ENCODE measurements around the gene RAPGEF3. TPM values are rescaled to one million over a fixed set of nuclear protein-coding genes. Genes with fewer than 3 reads are reported as not detected.

RAPGEF3 gene
- total and polyA plus RNA-seq, 9 of the 15 experiments (the other 6 are each of a cell fraction or from before 2014, with no cell fraction given): 0.03 to 0.78 (median 0.37) TPM; not detected in 1

DNA sequence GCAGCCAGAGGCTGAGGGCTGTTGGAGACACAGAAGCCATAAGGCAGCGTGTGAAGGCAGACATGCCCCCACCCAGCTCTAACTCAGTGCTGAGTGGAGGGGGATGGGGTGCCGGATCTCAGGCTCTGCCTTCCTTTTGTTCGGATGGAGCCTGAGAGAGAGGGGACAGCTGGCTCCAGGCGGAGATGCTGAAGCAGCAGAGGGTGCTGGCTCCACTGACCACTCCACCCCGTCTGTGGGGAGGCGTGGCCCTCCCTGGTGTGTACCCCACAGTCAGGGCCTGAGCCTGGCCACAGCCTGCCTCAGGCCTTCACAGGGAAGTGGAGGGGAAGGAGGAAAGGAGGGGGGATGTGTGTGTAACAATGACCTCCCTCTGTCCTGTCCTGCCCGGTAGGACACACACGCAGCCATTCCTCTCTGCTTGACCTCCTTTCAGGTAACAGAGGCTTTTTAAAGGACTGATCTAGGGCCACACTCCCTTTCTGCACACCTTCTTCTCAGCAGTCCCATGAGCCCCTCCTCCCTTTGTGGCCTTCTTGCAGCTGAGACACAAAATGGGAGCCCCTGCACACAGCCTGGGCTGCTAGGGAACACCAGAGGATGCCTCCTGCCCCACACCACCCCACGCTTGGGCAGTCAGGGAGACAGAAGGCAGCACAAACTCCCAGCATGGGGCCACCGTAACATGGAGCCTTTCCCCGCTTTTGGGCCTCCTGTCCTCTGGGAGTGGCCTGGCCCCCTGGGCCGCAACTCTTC is 23.8 kb downstream of the RAPGEF3 start:
- Histone ChIP-seq H3K4me1 (replicated peaks in 1 of 2; ENCODE audit: control insufficient read depth in 2 of 2, insufficient read depth in 2 of 2, low read length in 2 of 2) (peaks cover 32 to 47% of the 10 kb centered on the region in 2 experiments), H3K9ac (ENCODE audit: insufficient read depth in 1 of 2, low read depth in 2 of 2, low read length in 2 of 2) (peak overlapping the region in 1 of 2 experiments; percentile 67; a peak in 2 of 4 replicates), H3K9me3 (replicated peaks; ENCODE audit: control insufficient read depth, insufficient read depth, low read depth, low read length) (no peaks in the 10 kb centered on the region), H3K4me3 (no peak overlapping the region), H3K9me1 (ENCODE audit: control insufficient read depth, insufficient read depth, low read length) (no peaks in the 10 kb centered on the region), H3K79me2 (ENCODE audit: control insufficient read depth, insufficient read depth, low read length) (no peaks in the 10 kb centered on the region), H3K36me3 (ENCODE audit: control insufficient read depth, insufficient read depth, low read length) (no peaks in the 10 kb centered on the region), H3K27ac (ENCODE audit: extremely low read depth, low read depth, low read length) (no peak overlapping the region), H2AFZ (ENCODE audit: low read depth, low read length) (no peak overlapping the region), H3K27me3 (ENCODE audit: control insufficient read depth in 2 of 2, insufficient read depth in 2 of 2, low read length in 2 of 2) (no peaks in the 10 kb centered on the region), H3K4me2 (ENCODE audit: insufficient read depth, low read length) (no peak overlapping the region), H4K20me1 (replicated peaks; ENCODE audit: control insufficient read depth, insufficient read depth, low read length) (no peaks in the 10 kb centered on the region)
- DNase-seq (ENCODE audit: extremely low read depth in 1 of 4, low spot score in 3 of 4) (no peak), ATAC-seq (no peak), FAIRE-seq (no peak)
- in situ Hi-C loops (cut with MboI): no loop called here
- intact Hi-C loops (cut with micrococcal nuclease): no loop called here
- BruUV-seq (replicated peaks): no TSS peak
- ChIA-PET CTCF (ENCODE audit: low intra/inter-chr PET ratio) (no interaction called here), POLR2A (interaction anchor here (0.8 kb wide), 1 partner anchor 669 kb away, joined by 3 read pairs; no protein-coding TSS in a partner anchor)
- no peak for TF ChIP-seq RNF2 (IDR thresholded peaks at IDR 0.05)
- TF ChIP-seq ZNF263 (CRISPR knock-in tag; IDR thresholded peaks at IDR 0.05; ENCODE audit: borderline replicate concordance): 0 out of 2 replicates have a peak, but pooled peaks have one; percentile 12
- TF ChIP-seq MIER1 (IDR thresholded peaks at IDR 0.05; ENCODE audit: low read depth): no peak
- WGBS (ENCODE audit: insufficient coverage, low coverage, missing lambda C conversion rate): 54% methylated on average over 12 of the region's 12 CpGs

DNA sequence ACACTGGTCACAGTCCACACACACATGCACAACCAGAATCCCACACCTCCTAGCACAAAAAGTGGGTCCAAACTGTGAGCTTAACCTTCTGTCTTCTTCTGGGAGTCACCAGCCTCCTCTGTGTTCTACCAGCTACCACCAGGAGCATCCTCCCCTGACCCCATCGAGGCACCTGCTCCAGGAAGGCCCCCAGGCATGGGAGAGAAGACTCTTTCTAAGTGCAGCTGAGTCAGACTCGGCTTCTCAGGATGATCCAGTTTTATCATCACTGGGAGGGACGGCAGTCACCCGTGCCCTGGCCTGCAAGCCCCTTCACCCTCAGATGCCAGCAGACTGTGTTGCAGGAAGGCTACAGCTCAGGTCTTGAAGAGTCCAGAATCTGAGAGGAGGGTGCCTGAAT is 25.5 kb downstream of the RAPGEF3 start:
- Histone ChIP-seq H3K27ac (ENCODE audit: extremely low read depth, low read depth, low read length) (no peak overlapping the region; the same call in 2 of the 3 replicates), H3K9ac (ENCODE audit: insufficient read depth in 1 of 2, low read depth in 2 of 2, low read length in 2 of 2) (no peak overlapping the region), H4K20me1 (replicated peaks; ENCODE audit: control insufficient read depth, insufficient read depth, low read length) (peaks cover 2% of the 10 kb centered on the region; the same call in 1 of the 2 replicates), H3K4me2 (ENCODE audit: insufficient read depth, low read length) (no peak overlapping the region), H3K79me2 (ENCODE audit: control insufficient read depth, insufficient read depth, low read length) (no peaks in the 10 kb centered on the region), H3K36me3 (ENCODE audit: control insufficient read depth, insufficient read depth, low read length) (no peaks in the 10 kb centered on the region), H3K9me3 (replicated peaks; ENCODE audit: control insufficient read depth, insufficient read depth, low read depth, low read length) (no peaks in the 10 kb centered on the region), H3K27me3 (ENCODE audit: control insufficient read depth in 2 of 2, insufficient read depth in 2 of 2, low read length in 2 of 2) (no peaks in the 10 kb centered on the region), H3K4me3 (no peak overlapping the region), H3K9me1 (ENCODE audit: control insufficient read depth, insufficient read depth, low read length) (no peaks in the 10 kb centered on the region), H3K4me1 (replicated peaks in 1 of 2; ENCODE audit: control insufficient read depth in 2 of 2, insufficient read depth in 2 of 2, low read length in 2 of 2) (peaks cover 17 to 35% of the 10 kb centered on the region in 2 experiments), H2AFZ (ENCODE audit: low read depth, low read length) (no peak overlapping the region)
- FAIRE-seq (no peak), ATAC-seq (no peak), DNase-seq (ENCODE audit: extremely low read depth in 1 of 4, low spot score in 3 of 4) (no peak)
- CTCF ChIA-PET (ENCODE audit: low intra/inter-chr PET ratio): no interaction called here
- intact Hi-C loops (cut with micrococcal nuclease): no loop called here
- 10% methylated on average over 4 of the region's 4 CpGs for whole genome bisulfite sequencing (ENCODE audit: insufficient coverage, low coverage, missing lambda C conversion rate)
- POLR2A ChIA-PET: interaction anchor here (0.6 to 3.0 kb wide), 7 partner anchors 9 to 101 kb away, joined by 3 to 8 read pairs (median 4); partner anchors contain the start of genes RPAP3 and SLC48A1
- TF ChIP-seq, protein P1, sequence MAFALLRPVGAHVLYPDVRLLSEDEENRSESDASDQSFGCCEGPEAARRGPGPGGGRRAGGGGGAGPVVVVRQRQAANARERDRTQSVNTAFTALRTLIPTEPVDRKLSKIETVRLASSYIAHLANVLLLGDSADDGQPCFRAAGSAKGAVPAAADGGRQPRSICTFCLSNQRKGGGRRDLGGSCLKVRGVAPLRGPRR (CRISPR knock-in tag; IDR thresholded peaks at IDR 0.05): no peak
- no peak for TF ChIP-seq HDAC8 (tag; IDR thresholded peaks at IDR 0.05)
- no peak for TF ChIP-seq NR4A1 (CRISPR knock-in tag; IDR thresholded peaks at IDR 0.05)
- no peak for TF ChIP-seq NR4A1 (tag; IDR thresholded peaks at IDR 0.05)
- TF ChIP-seq SREBF1 (IDR thresholded peaks at IDR 0.05; ENCODE audit: borderline replicate concordance, low read depth, low read length): no peak
- no peak for TF ChIP-seq NFYB (IDR thresholded peaks at IDR 0.05; ENCODE audit: extremely low read depth, insufficient read length)
- TF ChIP-seq ILF3 (IDR thresholded peaks at IDR 0.05; ENCODE audit: borderline replicate concordance): no peak
- TF ChIP-seq, protein P2, sequence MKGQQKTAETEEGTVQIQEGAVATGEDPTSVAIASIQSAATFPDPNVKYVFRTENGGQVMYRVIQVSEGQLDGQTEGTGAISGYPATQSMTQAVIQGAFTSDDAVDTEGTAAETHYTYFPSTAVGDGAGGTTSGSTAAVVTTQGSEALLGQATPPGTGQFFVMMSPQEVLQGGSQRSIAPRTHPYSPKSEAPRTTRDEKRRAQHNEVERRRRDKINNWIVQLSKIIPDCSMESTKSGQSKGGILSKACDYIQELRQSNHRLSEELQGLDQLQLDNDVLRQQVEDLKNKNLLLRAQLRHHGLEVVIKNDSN (CRISPR knock-in tag; IDR thresholded peaks at IDR 0.05): no peak
- no peak for TF ChIP-seq ZZZ3 (IDR thresholded peaks at IDR 0.05)
- TF ChIP-seq RAD51 (IDR thresholded peaks at IDR 0.05; ENCODE audit: borderline replicate concordance, low read depth): no peak
- TF ChIP-seq WHSC1 (IDR thresholded peaks at IDR 0.05; ENCODE audit: low read length): no peak
- BruUV-seq (replicated peaks): no TSS peak
- in situ Hi-C loops (cut with MboI): no loop called here
